H1 (cell line): ENCODE measurements around the gene MYG1. TPM values are rescaled to one million over a fixed set of nuclear protein-coding genes. Genes with fewer than 3 reads are reported as not detected.

Experiments
- CTCF ChIA-PET: fragments of 300-600 bp; sonication (Branson Sonifier 250); formaldehyde crosslinking; loops from one replicate; lab custom pipeline; 2021; ENCODE audit not compliant: partially characterized antibody; lab: Charles Lee
- POLR2A ChIA-PET: fragments of 300-600 bp; sonication (Branson Sonifier 250); formaldehyde crosslinking; loops from one replicate; lab custom pipeline; 2021; ENCODE audit warnings: inconsistent platforms; ENCODE audit not compliant: partially characterized antibody; lab: Charles Lee
- DNase-seq, 2 experiments: peaks; one replicate each; pipeline versions ENCODE4 v3.0.0 to v3.0.0-alpha.2; 2010 to 2022; ENCODE audit warnings: low spot score in 2 of 2, low read depth in 1 of 2, mixed read lengths in 1 of 2
- FAIRE-seq: peaks from 2 replicates; lab custom pipeline; 2011; peaks lifted over from hg19 to GRCh38; lab: Jason Lieb, UNC
- H2AFZ ChIP-seq: 2 replicates; pipeline ENCODE4 v1.8.1; 2012; ENCODE audit warnings: low read length, inconsistent platforms
- H2AK5ac ChIP-seq: 2 replicates; pipeline ENCODE4 v1.6.1; 2013; ENCODE audit warnings: low read depth, low read length
- H2BK120ac ChIP-seq: replicated peaks from 2 replicates; pipeline ENCODE3; 2013; ENCODE audit warnings: low read depth, low read length, inconsistent platforms
- H2BK12ac ChIP-seq: 2 replicates; pipeline ENCODE4 v1.6.1; 2013; ENCODE audit warnings: low read depth, low read length
- H2BK15ac ChIP-seq: 2 replicates; pipeline ENCODE4 v1.6.1; 2013; ENCODE audit warnings: low read length
- H2BK20ac ChIP-seq: 2 replicates; pipeline ENCODE4 v1.6.1; 2013; ENCODE audit warnings: low read length
- H2BK5ac ChIP-seq: 2 replicates; pipeline ENCODE4 v1.6.1; 2013; ENCODE audit warnings: low read depth, low read length
- H3K14ac ChIP-seq: 2 replicates; pipeline ENCODE4 v1.6.1; 2013; ENCODE audit warnings: inconsistent platforms; ENCODE audit not compliant: insufficient read length
- H3K18ac ChIP-seq: 2 replicates; pipeline ENCODE4 v1.6.1; 2013; ENCODE audit warnings: low read length; ENCODE audit errors: extremely low read depth
- H3K23ac ChIP-seq: 2 replicates; pipeline ENCODE4 v1.6.1; 2013; ENCODE audit warnings: inconsistent platforms; ENCODE audit not compliant: insufficient read length
- H3K23me2 ChIP-seq: 2 replicates; pipeline ENCODE4 v1.6.1; 2013; ENCODE audit warnings: low read depth, low read length
- H3K27ac ChIP-seq: 2 replicates; pipeline ENCODE4 v1.6.1; 2011; ENCODE audit warnings: low read depth, low read length, inconsistent platforms
- H3K27me3 ChIP-seq, 4 experiments: replicated peaks in 1 of 4; 1 replicate in 1 of 4; 2 replicates in 3 of 4; pipeline versions ENCODE4 v1.6.1 to v1.8.1; 2011 to 2013; ENCODE audit warnings: low read length in 3 of 4, mild to moderate bottlenecking in 3 of 4, inconsistent platforms in 2 of 4, mixed read lengths in 2 of 4, moderate library complexity in 1 of 4; ENCODE audit not compliant: control insufficient read depth in 3 of 4, insufficient read depth in 3 of 4; ENCODE audit errors: extremely low read depth in 1 of 4
- H3K36me3 ChIP-seq, 4 experiments: 2 replicates each; pipeline versions ENCODE4 v1.6.1 to v1.8.1; 2011 to 2013; ENCODE audit warnings: mild to moderate bottlenecking in 4 of 4, low read length in 3 of 4, moderate library complexity in 2 of 4, control low read depth in 1 of 4, inconsistent platforms in 1 of 4; ENCODE audit not compliant: insufficient read depth in 4 of 4, control insufficient read depth in 2 of 4
- H3K4ac ChIP-seq: replicated peaks from 2 replicates; pipeline ENCODE3; 2013; ENCODE audit warnings: low read length, low read depth, mixed read lengths, inconsistent platforms; ENCODE audit not compliant: insufficient read length
- H3K4me1 ChIP-seq, 4 experiments: replicated peaks in 1 of 4; 1 replicate in 1 of 4; 2 replicates in 3 of 4; pipeline versions ENCODE4 v1.6.1 to v1.8.1; 2011 to 2013; ENCODE audit warnings: low read length in 3 of 4, inconsistent platforms in 2 of 4, mixed read lengths in 1 of 4; ENCODE audit not compliant: insufficient read depth in 4 of 4, control insufficient read depth in 3 of 4
- H3K4me2 ChIP-seq, 2 experiments: 2 replicates each; pipeline versions ENCODE4 v1.6.1 to v1.8.1; 2011 to 2013; ENCODE audit warnings: low read depth in 2 of 2, low read length in 2 of 2, control low read depth in 1 of 2, inconsistent platforms in 1 of 2, mild to moderate bottlenecking in 1 of 2; ENCODE audit not compliant: insufficient read depth in 1 of 2
- H3K4me3 ChIP-seq, 4 experiments: fragments of 200-600, 300-600 bp in 1 of 4; sonication (generic), shearing (Covaris generic), sonication (Bioruptor Twin) in 1 of 4; 2 replicates each; pipeline versions ENCODE4 v1.5.1 to v1.8.1; 2011 to 2016; ENCODE audit warnings: low read length in 4 of 4, low read depth in 3 of 4, control low read depth in 2 of 4, inconsistent platforms in 2 of 4, mild to moderate bottlenecking in 2 of 4, mixed read lengths in 1 of 4, moderate library complexity in 1 of 4; ENCODE audit not compliant: insufficient read depth in 2 of 4; ENCODE audit errors: extremely low read depth in 1 of 4
- H3K56ac ChIP-seq: replicated peaks from 2 replicates; pipeline ENCODE3; 2013; ENCODE audit warnings: low read depth, mild to moderate bottlenecking, mixed read lengths, low read length, inconsistent platforms; ENCODE audit not compliant: insufficient read length
- H3K79me1 ChIP-seq: 2 replicates; pipeline ENCODE4 v1.6.1; 2013; ENCODE audit warnings: low read depth, low read length, control low read depth
- H3K79me2 ChIP-seq, 2 experiments: 2 replicates each; pipeline versions ENCODE4 v1.6.1 to v1.8.1; 2012 to 2013; ENCODE audit warnings: low read length in 2 of 2, mild to moderate bottlenecking in 2 of 2, inconsistent platforms in 1 of 2; ENCODE audit not compliant: insufficient read depth in 2 of 2, control insufficient read depth in 1 of 2
- H3K9ac ChIP-seq, 4 experiments: replicated peaks in 1 of 4; 1 replicate in 1 of 4; 2 replicates in 3 of 4; pipeline versions ENCODE4 v1.6.1 to v1.8.1; 2011 to 2013; ENCODE audit warnings: low read depth in 3 of 4, low read length in 3 of 4, control low read depth in 2 of 4, mild to moderate bottlenecking in 2 of 4, moderate library complexity in 2 of 4, inconsistent platforms in 1 of 4; ENCODE audit errors: extremely low read depth in 1 of 4
- H3K9me3 ChIP-seq, 2 experiments: 2 replicates each; pipeline versions ENCODE4 v1.6.1 to v1.8.1; 2012 to 2013; ENCODE audit warnings: mild to moderate bottlenecking in 2 of 2, moderate library complexity in 2 of 2, control low read depth in 1 of 2, inconsistent platforms in 1 of 2, low read depth in 1 of 2, low read length in 1 of 2, mixed read lengths in 1 of 2; ENCODE audit not compliant: insufficient read depth in 2 of 2
- H4K20me1 ChIP-seq, 2 experiments: replicated peaks in 1 of 2; 2 replicates each; pipeline versions ENCODE3 to v1.8.1; 2011 to 2013; ENCODE audit warnings: inconsistent platforms in 2 of 2, low read length in 2 of 2, mild to moderate bottlenecking in 1 of 2; ENCODE audit not compliant: insufficient read depth in 2 of 2, control insufficient read depth in 1 of 2
- H4K5ac ChIP-seq: 2 replicates; pipeline ENCODE4 v1.6.1; 2013; ENCODE audit warnings: low read length, low read depth, mixed read lengths, inconsistent platforms; ENCODE audit not compliant: insufficient read length
- H4K8ac ChIP-seq: 2 replicates; pipeline ENCODE4 v1.8.0; 2013; ENCODE audit warnings: mild to moderate bottlenecking, moderate library complexity, low read length, inconsistent platforms; ENCODE audit not compliant: insufficient read depth; ENCODE audit errors: extremely low read depth
- H4K91ac ChIP-seq: replicated peaks from 2 replicates; pipeline ENCODE3; 2013; ENCODE audit warnings: low read length, mixed read lengths, inconsistent platforms; ENCODE audit not compliant: insufficient read length
- CTCF ChIP-seq, 3 experiments: IDR thresholded peaks; 1 replicate in 2 of 3; 2 replicates in 1 of 3; pipeline versions ENCODE4 v1.5.1 to v1.6.1; 2011; ENCODE audit warnings: low read length in 3 of 3, mild to moderate bottlenecking in 3 of 3, inconsistent platforms in 2 of 3, low read depth in 1 of 3, moderate library complexity in 1 of 3; ENCODE audit not compliant: insufficient read depth in 1 of 3; ENCODE audit errors: control extremely low read depth in 1 of 3
- HDAC6 ChIP-seq: IDR thresholded peaks from one replicate; pipeline ENCODE4 v1.7.1; 2012; ENCODE audit warnings: low read depth, mild to moderate bottlenecking, inconsistent platforms, low read length, moderate library complexity
- RAD21 ChIP-seq, 2 experiments: IDR thresholded peaks in 1 of 2; conservative IDR thresholded peaks in 1 of 2; 2 replicates each; pipeline ENCODE4 v1.6.1; 2011; ENCODE audit warnings: low read depth in 2 of 2, low read length in 2 of 2, improper control_type of control experiment in 1 of 2, inconsistent platforms in 1 of 2, mild to moderate bottlenecking in 1 of 2, moderate library complexity in 1 of 2
- SIN3A ChIP-seq, 2 experiments: IDR thresholded peaks in 1 of 2; conservative IDR thresholded peaks in 1 of 2; 2 replicates each; pipeline ENCODE4 v1.6.1; 2011 to 2012; ENCODE audit warnings: low read length in 2 of 2, improper control_type of control experiment in 1 of 2, low read depth in 1 of 2, mild to moderate bottlenecking in 1 of 2
- whole genome bisulfite sequencing, 2 experiments: shearing (Covaris generic) in 1 of 2; methylation state at CpG; one replicate each; pipeline versions ENCODE4 v1.1.6 to v1.1.7; 2013 to 2015; ENCODE audit warnings: low lambda C conversion rate in 2 of 2, mixed read lengths in 2 of 2, inconsistent platforms in 1 of 2, low coverage in 1 of 2, missing lambda C conversion rate in 1 of 2; ENCODE audit not compliant: insufficient replicate concordance in 2 of 2, insufficient coverage in 1 of 2, insufficient read length in 1 of 2; ENCODE audit errors: extremely low coverage in 1 of 2, missing lambda C conversion rate in 1 of 2; 5-methylcytosine and 5-hydroxymethylcytosine counted together
- polyA plus RNA-seq, 7 experiments: library from polyadenylated mRNA; depleted of rRNA in 3 of 7; stranded (reverse) in 5 of 7; unstranded in 2 of 7; fragments of >200 nt in 5 of 7; fragments of 200-250 nt in 2 of 7; gene quantifications; 1 replicate in 5 of 7; 2 replicates in 1 of 7; 4 replicates in 1 of 7; pipeline versions ENCODE4 v1.2.1 to v1.2.3, GENCODE V29; 2011 to 2013; ENCODE audit warnings: missing spikeins in 2 of 7, mixed read lengths in 2 of 7
- total RNA-seq: library from RNA; stranded (reverse); fragmentation: NEBNext Ultra II Directional; extraction: Animal tissue kit (Norgen Biotek cat#: 25700); gene quantifications from 2 replicates; pipeline ENCODE4 v1.2.1, GENCODE V29; 2021

Gene MYG1
- total and polyA plus RNA-seq, 2 of the 8 experiments (the other 6 are each of a cell fraction or from before 2014, with no cell fraction given): 83.3 to 104 TPM

- 80% methylated on average over 11 of the region's 11 CpGs; no CpG with 5 or more reads in 1 of the 2 experiments for WGBS, 2 experiments
- H3K4ac ChIP-seq: no peak overlapping the region
- no peak overlapping the region for H4K5ac ChIP-seq
- no peak overlapping the region for H2BK5ac ChIP-seq
- FAIRE-seq: peak; percentile 69
- no peak overlapping the region for H4K8ac ChIP-seq
- H4K91ac ChIP-seq: no peak overlapping the region
- H3K36me3 ChIP-seq: peaks cover 29 to 64% (median 57%) of the 10 kb centered on the region in 4 experiments
- no peak overlapping the region for H3K4me2 ChIP-seq
- no peak overlapping the region for H2BK15ac ChIP-seq
- no peak overlapping the region for H3K9ac ChIP-seq
- H3K4me3 ChIP-seq: no peak overlapping the region
- H2BK20ac ChIP-seq: no peak overlapping the region
- peak in 1 of 2 experiments; percentile 81 for DNase-seq
- ChIA-PET CTCF (interaction anchor here (0.6 to 28.3 kb wide), 23 partner anchors 8 to 222 kb away, joined by 3 to 573 read pairs (median 6); partner anchors contain the start of genes ESPL1, ITGB7 and PFDN5), POLR2A (interaction anchor here (1.2 to 2.4 kb wide), 4 partner anchors 9 to 74 kb away, joined by 3 to 10 read pairs (median 6); partner anchors contain the start of gene AAAS)
- H3K9me3 ChIP-seq: no peaks in the 10 kb centered on the region
- no peaks in the 10 kb centered on the region for H3K4me1 ChIP-seq
- no peaks in the 10 kb centered on the region for H3K23me2 ChIP-seq
- H2BK12ac ChIP-seq: no peak overlapping the region
- no peaks in the 10 kb centered on the region for H3K79me2 ChIP-seq
- H3K14ac ChIP-seq: no peak overlapping the region
- no peak overlapping the region for H3K18ac ChIP-seq
- no peak overlapping the region for H3K27ac ChIP-seq
- no peak overlapping the region for H3K56ac ChIP-seq
- TF ChIP-seq HDAC6 (no peak), RAD21 (IDR thresholded peaks at IDR 0.05 in 1 of 2, conservative IDR thresholded peaks at IDR 0.05 in 1 of 2; ENCODE audit: low read depth in 2 of 2, low read length in 2 of 2) (peak; percentile 74 to 81), SIN3A (conservative IDR thresholded peaks at IDR 0.05 in 1 of 2, IDR thresholded peaks at IDR 0.05 in 1 of 2; ENCODE audit: low read depth in 1 of 2, low read length in 2 of 2) (peak in 1 of 2 experiments; percentile 62; a peak in 2 of 4 replicates), CTCF (IDR thresholded peaks at IDR 0.05; ENCODE audit: control extremely low read depth in 1 of 3, insufficient read depth in 1 of 3, low read depth in 1 of 3, low read length in 3 of 3) (peak; percentile 80 to 86 (median 85))
- H2AK5ac ChIP-seq: no peak overlapping the region
- H3K79me1 ChIP-seq: no peaks in the 10 kb centered on the region
- no peak overlapping the region for H3K23ac ChIP-seq
- H3K27me3 ChIP-seq: no peaks in the 10 kb centered on the region
- no peak overlapping the region for H2AFZ ChIP-seq
- peaks cover 5% of the 10 kb centered on the region in 2 experiments for H4K20me1 ChIP-seq
- H2BK120ac ChIP-seq: no peak overlapping the region
These were observed 11.7 kb upstream of the MYG1 start for GRCh38 chr12:53287741-53288216.
